Suppressor macrophage treated with lipopolysaccharide for 1 hour (primary cell): ENCODE results near the gene HNRNPK.
A peak's percentile ranks its signal among the peaks of the same experiment; 100 is the strongest.

Source experiments
- DNase-seq, 3 donors: peaks; one replicate each; pipeline ENCODE4 v3.0.0-alpha.2; 2020 to 2022

Gene HNRNPK

DNA sequence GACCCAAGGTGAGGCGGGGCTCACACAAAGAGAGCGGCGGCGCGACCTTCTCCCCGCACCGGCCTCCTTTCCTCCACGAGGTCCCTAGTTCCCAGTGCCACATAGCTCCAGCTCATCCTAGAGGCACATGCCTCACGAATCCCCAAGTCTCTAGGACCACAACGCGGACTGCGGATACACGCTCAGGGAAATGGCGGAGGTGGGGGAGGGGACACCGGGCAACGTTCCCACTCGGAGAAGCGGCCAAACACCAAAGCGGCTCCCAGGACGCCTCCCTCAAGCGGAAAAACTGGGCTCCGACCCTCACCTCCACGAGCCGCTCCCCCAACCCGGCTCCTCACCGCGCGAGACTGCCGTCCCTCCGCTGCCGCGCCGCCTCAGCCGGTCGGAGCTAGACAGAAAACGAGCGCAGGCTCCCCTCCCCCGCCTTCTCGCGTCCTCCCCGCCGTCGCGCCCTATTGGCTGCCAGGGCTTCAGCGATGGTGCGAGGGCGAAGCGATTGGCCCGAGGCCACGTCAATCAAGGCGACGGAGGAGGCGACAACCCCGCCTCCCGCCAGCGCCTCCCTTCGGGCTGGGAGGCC lies at the start of gene HNRNPK:
TSS of gene HNRNPK (minus strand) at position 404 of the 583 bp plus-strand sequence. CDS start 1,963 bp downstream, outside the sequence.
- peak; percentile 99 to 100 (median 99) for DNase-seq

DNA sequence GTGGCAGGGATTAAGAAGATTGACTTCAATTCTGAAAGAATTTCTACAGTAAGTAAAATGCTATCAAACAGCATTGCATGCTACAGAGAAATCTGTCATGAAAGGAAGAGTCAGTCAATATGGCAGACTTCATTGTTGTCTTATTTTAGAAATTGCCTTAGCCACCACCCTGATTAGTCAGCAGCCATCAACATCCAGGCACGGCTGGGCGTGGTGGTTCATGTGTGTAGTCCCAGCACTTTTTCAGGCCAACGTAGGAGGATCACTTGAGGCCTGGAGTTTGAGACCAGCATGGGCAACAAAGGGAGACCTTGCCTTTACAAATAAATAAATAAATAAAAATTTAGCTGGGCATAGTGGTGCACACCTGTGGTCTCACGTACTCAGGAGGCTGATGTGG lies 47.2 kb upstream of the HNRNPK start:
- no peak for DNase-seq

DNA sequence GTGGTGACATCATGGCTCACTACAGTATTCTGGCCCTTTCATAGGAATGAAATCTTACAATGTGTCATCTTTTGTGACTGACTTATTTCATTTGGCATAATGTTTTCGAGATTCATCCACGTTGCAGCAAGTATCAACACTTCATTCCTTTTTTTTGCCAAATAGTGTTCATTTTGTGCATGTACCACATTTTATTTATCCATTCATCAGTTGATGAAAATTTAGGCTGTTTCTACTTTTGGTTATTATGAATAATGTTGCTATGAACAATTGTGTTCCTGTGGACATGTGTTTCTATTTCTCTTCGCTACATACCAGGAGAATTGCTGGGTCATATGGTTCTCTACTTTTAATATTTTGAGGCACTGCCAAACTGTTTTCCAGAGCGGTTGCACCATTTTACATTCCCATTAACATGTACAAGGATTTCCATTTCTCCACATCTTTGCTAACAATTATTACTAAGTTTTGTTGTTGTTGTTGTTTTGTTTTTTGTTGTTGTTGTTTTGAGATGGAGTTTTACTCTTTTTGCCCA lies 44.1 kb upstream of the HNRNPK start:
- DNase-seq, result no peak

DNA sequence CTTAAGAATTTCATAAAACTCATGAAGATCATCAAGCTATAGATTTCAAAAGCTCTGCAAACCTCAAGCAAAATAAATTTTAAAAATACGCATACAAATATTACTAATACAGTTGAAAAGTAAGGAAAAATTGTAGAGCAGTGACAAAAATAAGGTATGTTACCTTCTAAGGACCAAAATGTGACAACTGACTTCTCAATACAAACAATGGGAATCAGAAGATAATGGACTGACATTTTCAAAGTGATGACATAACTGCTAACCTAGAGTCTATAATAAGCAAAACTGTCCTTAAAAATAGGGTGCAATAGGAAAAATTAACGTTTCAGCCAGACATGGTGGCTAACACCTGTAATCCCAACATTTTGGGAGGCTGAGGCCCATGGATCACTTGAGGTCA lies 27.6 kb upstream of the HNRNPK start:
- no peak for DNase-seq

DNA sequence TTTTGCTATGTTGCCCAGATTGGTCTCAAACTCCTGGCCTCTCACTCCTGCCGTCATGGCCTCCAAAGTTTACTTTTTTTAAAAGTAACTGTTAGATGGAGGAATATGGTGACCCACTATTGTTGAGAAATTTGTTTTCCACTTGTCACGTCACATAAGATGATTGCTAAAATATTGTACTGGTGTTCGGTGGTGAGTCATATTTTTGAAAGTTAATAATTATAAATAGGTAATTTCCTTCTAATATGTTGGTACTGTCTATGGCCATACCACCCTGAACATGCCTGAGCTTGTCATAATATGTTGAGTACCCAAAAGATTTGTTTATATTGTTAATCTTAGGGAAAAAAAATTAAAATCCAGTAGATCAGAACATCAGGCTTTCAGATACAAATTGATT lies 23.2 kb upstream of the HNRNPK start:
- no peak for DNase-seq

DNA sequence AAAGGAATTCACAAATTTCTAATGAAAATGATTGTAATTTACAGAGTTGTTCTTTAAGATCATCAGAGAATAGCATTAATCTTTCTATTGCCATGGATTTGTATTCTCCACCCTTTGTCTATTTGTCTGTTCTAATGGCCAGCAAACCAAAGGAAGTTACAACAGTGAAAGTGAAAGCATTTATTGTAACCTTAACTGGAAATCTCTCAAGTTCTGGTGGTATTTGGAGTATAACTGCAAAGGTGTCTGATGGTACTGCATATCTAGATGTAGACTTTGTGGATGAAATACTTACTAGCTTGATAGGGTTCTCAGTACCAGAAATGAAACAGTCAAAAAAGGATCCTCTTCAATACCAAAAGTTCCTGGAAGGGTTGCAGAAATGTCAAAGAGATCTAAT lies 22.3 kb upstream of the HNRNPK start:
- DNase-seq, result no peak

DNA sequence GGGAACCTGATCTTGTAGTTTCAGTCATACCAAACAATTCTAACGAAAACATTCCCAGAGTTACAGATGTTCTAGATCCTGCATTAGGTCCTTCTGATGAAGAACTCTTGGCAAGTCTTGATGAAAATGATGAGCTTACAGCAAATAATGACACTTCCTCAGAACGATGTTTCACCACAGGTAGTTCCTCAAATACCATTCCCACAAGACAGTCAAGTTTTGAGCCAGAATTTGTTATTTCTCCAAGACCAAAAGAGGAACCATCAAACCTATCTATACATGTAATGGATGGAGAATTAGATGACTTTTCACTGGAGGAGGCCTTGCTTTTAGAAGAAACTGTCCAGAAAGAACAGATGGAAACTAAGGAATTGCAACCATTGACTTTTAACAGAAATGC lies 21.6 kb upstream of the HNRNPK start:
- peak; percentile 6 to 52 (median 37) for DNase-seq

DNA sequence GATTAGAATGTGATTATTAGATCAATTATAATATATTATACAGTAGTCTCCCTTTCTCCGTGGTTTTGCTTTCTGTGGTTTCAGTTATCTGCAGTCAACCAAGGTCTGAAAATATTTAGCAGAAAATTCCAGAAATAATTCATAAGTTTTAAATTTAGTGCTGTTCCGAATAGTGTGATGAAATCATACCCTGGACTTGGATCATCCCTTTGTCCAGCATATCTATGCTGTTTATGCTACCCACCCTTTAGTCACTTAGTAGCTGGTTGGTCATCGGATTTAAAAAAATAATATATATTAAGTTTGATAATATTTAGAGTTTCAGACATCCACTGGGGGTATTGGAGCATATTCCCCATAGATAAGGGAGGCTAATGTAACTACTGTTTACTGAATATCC lies 20.2 kb upstream of the HNRNPK start:
- no peak for DNase-seq

DNA sequence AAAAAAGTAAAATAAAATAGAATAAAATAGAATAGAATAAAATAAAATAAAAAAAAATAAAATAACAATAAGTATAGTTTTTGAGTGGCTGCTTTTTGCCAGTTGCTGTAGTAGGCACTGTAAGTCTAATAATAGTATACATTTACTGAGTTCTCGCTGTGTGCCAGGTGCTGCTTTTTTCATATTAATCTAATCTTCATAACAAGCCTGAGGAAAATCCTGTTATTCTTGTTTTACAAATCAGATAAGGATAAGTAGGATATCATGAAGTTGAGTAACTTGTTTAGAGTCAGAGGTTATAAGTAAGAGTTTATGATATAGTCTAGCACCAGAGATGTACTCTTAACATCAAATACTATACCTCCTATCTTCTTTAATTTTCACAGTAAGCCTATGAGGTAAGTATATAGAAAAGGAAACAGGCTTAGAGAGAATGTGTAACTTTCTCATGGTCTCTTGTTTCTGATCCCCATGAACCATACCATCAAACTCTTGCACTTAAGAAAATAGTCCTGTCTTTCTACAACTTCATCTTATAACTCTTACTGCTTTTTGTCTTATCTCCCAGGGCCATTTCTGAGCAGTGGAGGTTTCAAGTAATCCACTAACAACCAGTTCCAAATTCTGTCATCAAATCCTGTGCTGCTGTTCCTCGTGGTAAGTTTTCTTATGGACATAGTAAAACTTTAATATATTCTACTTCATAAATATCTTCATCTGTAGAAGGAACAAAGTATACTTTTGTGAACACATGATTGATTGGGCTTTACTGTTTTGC lies 19.3 kb upstream of the HNRNPK start:
- no peak for DNase-seq

DNA sequence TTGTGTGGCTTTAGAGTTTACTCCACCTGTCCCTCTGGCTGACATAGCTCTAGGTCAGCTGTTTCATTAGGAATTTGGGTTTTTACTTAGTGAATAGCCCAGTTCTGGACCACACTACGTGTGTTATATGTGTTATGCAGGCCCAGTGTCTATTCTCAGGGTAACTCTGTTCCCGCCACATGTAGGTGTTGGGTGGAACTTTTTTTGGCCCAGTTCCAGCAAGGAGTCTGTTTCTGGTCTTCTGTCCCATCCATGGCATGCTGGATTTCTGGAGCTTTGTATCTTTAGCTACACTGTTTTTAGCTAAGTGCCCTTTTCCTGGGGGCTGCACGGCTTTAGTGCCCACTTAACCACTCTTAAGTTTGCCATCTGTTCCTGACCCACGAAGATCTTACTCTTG lies 16.1 kb upstream of the HNRNPK start:
- DNase-seq, result no peak

DNA sequence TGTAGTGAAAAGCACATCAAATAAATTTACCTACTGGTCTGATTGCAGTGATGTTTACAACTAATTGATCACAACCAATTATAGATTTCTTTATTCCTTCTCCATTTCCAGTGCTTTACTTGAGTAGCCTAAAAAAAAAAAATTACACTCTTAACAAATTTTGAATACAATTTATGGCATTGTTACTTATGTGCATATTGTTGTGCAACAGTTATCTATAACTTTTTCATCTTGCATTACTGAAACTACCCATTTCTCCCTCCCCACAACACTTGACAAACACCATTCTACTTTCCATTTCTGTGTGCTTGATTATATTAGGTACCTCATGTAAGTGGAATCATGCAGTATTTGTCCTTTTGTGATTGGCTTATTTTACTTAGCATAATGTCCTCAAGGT lies 12.9 kb upstream of the HNRNPK start:
- no peak for DNase-seq

DNA sequence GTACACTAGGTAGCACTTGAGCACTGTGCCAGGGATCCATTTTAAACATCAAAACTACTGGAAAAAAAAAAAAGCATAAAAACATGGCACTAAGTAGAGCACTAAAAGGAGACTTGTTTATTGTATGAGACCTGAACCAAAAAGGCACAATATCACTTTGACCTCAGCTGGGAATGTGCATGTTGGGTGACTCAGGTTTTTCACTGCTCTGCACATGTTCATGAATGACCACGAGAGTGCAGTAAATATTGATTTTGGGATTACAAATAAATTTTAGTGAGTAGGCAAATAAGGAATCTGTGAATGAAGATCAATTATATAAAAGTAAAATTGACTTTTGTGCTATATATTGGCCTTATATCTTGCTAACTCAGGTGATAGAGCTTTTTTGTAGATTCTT lies 12.4 kb upstream of the HNRNPK start:
- no peak for DNase-seq

DNA sequence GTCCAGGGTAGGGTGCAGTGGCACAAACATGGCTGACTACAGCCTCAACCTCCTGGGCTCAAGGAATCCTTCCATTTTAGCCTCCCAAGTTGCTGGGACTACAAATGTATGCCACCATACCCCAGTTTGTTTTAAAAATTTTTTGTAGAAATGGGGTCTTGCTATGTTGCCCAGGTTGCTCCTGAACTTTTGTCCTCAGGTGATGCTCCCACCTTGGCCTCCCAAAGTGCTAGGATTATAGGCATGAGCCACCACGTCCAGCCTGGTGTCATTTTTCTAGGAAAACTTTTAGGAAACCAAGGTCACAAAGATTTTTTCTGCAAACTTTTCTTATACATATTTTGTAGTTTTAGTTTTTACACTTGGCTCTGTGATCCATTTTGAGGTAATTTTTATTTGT lies 11.3 kb upstream of the HNRNPK start:
- no peak for DNase-seq

DNA sequence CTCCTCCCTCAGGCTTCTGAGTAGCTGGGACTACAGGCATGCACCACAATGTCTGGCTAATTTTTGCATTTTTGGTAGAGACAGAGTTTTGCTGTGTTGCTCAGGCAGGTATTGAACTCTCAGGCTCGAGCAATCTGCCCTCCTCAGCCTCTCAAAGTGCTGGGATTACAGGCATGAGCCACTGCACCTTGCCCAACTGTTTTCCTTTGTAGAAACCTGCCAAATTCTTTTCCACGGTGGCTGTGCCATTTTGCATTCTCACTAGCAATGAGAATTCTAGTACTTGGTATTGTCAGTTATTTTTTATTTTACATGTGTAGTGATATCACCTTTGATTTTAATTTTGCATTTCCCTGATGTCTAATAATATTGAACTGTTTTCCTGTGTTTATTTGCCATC lies 8.4 kb upstream of the HNRNPK start:
- no peak for DNase-seq

DNA sequence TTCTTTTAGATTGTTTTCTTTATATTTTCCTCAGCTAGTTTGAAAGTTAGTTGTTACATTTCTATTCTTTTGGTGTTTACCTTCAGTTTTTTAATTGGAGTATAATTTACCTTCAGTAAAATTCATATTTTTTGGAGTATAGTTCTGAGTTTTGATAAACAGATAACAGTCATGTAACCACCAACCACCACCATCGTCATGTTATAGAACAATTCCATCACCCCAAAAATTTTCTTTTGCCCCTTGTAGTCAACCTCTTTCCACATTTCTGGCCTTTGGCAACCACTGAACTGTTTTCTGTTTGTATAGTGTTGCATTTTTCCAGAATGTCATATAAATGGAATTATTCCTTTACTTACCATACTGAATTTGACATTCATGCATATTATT lies 7.4 kb upstream of the HNRNPK start:
- DNase-seq, result no peak

DNA sequence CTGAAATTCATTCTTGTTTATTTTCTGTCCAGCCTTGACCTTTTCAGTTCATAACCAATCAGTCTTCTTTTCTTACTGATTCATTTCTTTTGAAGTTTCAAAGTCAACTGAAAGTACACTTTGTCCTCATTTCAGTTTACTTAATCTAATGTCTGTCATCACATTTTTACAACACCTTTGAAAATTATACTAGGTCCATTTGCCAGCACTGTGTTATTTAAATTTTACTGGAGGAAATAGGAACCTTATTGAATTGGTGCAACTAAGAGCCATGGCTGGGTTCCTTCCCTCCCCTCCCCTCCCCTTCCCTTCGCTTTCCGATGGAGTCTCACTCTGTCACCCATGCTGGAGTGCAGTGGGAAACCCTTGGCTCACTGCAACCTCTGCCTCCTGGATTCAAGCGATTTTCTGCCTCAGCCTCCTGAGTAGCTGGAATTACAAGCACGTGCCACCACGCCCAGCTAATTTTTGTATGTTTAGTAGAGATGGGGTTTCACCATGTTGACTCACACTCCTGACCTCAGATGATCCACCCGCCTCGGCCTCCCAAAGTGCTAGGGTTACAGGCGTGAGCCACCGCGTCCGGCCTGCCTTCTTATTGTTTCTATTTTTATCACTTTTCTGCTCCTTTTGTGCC lies 6.9 kb upstream of the HNRNPK start:
- DNase-seq, result peak; percentile 23 to 27 (median 25)

DNA sequence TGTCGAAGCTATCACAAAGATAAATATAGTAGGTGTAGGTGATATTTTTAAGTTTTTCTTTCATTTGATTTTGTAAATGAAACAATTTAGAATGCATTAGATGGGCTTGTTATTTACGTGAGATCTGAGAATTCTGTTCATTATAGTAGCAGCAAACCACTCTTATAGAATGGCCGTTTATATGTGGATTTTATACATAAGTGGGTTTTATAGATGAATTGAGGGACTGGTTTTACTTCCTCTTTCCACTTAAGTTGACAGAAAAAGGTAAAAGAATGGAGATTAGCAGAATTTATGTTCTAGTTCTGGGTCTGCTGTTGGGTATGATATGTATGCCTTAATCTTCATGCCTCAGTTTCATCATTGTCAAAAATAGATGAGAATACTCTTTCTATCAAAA lies 6.2 kb upstream of the HNRNPK start:
- no peak for DNase-seq

DNA sequence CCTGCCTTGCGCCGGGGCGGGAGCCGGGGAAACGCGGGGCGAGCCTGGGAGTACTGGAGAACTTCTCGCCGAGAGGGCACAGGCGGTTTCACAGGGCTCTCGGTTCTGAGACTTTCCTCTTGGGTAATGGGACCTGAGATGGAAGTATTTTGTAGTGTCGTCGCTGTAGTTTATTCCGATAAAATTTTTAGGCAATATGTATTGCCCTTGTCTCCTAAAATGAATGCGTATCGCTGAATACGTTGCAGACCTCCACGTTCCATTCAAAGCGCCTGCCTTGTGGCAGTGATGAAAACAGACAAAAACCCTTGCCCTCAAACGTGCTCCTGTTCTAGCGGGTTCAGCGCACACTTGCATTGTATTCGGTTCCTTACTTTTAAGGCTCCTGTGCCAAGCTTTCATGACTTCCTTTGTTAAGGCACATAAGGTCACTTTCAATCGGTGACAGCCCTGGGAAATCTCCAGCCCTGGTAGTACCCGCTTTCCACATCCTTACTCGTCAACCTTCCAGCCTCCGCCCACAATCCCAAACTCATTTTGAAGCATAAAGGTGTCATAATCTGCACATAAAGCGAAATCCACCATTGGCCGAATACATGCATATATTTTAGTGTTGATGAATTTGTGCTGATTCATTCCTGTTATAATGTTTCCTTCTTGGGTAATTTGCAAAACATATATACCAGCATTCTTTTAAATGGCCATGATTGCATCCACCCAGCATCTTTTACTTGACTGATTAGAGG lies 1.3 kb upstream of the HNRNPK start:
- peak; percentile 70 to 82 (median 78) for DNase-seq

DNA sequence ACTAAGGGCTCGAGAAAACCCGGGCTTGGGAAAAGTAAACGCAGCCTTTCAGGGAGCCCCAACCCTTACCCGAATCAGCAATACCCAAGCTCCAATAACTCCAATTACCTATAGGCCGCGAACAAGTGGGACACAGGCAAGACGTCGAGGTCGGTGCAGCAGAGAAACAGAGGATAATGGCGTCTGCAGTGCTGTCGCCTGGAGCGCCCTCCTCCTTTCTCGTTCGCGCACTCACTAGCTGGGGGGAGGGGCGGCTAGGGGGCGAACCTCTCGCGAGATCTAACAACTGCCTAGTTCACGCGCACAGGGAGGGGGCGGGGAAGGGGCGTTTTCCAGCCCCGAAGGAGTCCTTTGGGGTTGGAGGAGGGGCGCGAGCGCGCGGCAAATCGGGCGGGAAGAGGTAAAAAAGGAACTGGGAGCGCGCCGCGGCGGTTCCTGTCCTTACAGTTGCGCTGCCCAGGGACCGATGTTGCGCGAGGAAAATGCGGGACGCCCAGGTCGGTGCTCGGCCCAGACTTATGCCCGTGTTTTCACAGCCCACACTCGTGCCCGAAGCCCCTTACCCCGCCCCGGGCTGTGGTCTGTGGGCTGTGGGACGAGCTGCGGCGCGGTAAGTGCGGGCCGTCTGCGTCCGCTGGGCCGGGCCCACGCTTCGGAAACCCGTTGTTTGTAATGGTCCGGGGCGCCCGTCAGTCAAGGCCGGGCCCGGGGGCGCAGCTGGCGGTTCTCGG lies 545 bp upstream of the HNRNPK start, which contains the start of gene RMI1:
TSS of gene RMI1 (plus strand) at position 411 of the 731 bp plus-strand sequence. CDS start 20,182 bp downstream, outside the sequence.
- peak; percentile 98 to 100 (median 100) for DNase-seq

DNA sequence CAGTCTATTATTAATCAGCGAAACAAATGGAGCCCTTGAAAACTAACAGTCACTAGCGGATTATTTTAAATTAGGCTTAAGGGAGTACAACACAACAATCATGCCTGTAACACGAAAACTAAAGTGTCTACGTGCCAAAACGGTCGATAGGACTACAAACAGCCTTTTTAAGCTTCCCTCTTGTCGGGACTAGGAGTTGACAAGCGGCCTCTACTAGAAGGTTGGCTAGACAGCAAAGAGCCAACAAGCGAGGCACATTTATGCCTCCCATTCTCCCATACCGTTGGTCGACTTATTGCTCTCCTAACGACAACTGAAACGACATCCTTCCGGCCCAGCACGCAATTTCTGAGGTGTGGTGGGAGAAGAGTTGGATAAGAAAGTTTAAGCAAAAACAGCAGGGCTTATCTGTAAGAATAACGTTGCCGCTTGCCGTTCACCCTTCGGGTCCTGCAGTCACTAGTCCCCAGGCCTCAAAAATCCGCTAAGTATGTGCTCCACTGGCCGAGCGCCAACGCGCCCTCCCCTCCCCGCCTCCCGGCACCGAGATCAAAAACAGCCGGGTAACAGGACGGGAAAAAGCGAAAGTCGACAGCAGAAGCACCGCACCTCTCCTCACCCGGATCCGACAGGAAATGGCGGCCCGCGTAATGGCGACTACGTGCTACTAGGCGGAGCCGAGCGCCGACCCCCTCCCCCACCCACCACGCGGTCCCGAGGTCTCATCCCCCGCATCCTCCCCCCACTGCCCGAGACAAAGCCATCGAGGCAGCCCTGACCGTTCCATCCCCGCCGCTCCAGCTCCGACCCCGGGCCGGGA lies 813 bp downstream of the HNRNPK start:
- peak; percentile 81 to 92 (median 83) for DNase-seq

DNA sequence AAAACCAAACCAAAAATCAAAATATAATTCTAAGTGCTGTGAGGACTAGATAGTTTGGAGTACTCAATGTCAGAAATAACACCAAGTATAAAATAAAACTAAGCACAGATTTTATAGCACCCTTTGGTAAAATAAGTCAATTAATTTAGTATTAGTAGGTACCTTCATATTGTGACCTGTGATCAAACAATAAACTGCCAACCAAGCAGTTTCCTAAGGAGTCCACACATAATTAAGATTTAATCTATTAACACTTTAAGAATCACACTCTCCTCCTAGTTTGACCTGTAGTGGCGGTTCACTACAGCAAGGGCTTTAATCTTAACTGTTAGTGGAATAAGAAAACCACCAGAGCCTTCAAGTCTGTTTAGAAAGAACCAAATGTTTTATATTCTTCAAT lies 2.8 kb downstream of the HNRNPK start:
- no peak for DNase-seq
